ENCODE measurements around the gene SH3PXD2B. TPM values are rescaled to one million over a fixed set of nuclear protein-coding genes. Genes with fewer than 3 reads are reported as not detected.
A peak's percentile ranks its signal among the peaks of the same experiment; 100 is the strongest.

The SH3PXD2B gene
- total RNA-seq, 1 donor = 28.1 TPM

DNA sequence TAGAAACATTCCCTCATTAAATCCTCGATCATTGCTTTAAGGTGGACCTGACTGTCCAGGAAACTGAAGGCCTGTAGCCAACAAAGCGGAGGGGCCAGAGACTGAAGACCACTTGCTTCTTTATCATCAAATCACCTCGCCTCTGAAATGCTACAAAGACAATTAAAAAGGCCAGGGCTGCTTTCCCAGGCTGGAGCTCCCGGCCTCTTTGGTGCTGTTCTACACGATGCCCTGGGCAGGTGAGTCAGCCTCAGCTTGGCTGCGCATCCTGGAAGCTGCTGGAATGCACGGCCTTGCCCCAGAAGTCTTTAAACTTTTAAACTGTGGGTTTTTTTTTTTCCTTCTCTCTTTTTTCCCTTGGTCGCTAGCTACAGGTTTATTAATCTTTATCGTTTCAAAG is 46.5 kb downstream of the SH3PXD2B start:
- TF ChIP-seq, protein P1, sequence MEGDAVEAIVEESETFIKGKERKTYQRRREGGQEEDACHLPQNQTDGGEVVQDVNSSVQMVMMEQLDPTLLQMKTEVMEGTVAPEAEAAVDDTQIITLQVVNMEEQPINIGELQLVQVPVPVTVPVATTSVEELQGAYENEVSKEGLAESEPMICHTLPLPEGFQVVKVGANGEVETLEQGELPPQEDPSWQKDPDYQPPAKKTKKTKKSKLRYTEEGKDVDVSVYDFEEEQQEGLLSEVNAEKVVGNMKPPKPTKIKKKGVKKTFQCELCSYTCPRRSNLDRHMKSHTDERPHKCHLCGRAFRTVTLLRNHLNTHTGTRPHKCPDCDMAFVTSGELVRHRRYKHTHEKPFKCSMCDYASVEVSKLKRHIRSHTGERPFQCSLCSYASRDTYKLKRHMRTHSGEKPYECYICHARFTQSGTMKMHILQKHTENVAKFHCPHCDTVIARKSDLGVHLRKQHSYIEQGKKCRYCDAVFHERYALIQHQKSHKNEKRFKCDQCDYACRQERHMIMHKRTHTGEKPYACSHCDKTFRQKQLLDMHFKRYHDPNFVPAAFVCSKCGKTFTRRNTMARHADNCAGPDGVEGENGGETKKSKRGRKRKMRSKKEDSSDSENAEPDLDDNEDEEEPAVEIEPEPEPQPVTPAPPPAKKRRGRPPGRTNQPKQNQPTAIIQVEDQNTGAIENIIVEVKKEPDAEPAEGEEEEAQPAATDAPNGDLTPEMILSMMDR (IDR thresholded peaks at IDR 0.05; ENCODE audit: insufficient read depth, low read depth, low read length) = no peak
- H3K4me3 ChIP-seq (ENCODE audit: low read depth, low read length) = no peak overlapping the region
- DNase-seq (ENCODE audit: low read depth) = peak; percentile 48

DNA sequence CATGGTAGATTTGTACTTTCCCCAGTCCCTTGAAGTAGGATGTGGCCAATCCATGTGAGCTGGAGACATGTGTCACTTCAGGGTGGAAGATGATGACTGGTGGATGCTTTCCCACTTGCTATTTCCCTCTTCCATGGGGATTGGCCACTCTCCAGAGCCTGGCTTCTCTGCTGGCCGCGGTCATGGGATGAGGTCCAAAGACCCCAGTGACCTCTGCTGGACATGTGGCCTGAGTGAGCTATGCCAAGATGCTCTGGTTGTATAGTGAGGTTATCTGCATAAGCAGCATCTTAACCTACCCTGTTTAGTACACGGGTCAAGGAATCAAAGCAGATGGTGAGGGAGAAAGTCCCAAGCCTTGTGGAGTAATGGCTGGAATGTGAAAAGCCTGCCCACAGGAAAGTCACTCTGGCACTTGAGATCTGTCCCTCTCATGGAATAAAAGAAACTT is 47.1 kb downstream of the SH3PXD2B start:
- no peak overlapping the region for H3K4me3 ChIP-seq (ENCODE audit: low read depth, low read length)
- TF ChIP-seq, protein P1 (IDR thresholded peaks at IDR 0.05; ENCODE audit: insufficient read depth, low read depth, low read length) = no peak
- DNase-seq (ENCODE audit: low read depth) = peak; percentile 63

DNA sequence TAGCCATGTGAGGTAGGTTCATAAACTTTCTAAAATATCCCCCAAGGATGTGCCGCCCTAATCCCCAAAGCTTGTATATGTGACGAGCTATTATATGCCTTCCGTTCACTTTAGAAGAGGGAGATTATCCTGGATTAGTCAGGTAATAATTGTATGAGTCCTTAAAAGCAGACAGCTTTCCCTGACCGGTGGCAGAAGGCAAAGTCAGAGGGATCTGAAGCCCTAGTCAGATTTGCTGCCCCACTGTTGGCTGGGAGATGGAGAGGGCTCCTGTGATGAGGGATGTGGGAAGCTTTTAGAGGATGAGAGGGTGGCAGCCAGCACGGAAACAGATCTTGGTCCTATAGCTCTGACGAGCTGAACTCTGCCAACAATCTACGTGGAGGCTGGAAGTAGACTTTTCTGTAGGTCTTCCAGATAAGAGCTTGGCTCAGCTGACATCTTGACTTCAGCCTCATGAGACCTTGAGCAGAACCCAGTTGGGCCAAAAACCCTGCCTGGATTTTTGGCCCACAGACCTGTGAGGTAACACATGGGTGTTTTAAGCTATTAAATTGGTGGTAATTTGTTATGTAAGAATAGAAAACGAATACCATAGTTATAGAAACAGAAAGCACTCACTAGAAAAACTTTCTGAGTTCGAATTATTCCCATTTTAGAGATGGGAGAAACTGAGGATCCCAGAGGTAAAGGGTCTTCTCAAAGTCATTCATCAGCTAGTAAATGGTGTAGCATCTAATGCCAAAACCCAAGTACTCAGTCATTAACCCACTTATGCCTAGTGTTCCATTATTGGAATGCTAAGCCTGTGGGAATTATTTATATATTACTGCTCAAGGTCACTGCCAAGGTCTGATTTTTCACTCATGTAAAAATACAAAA is 48.9 kb downstream of the SH3PXD2B start:
- DNase-seq (ENCODE audit: low read depth) = no peak
- H3K4me3 ChIP-seq (ENCODE audit: low read depth, low read length) = no peak overlapping the region

DNA sequence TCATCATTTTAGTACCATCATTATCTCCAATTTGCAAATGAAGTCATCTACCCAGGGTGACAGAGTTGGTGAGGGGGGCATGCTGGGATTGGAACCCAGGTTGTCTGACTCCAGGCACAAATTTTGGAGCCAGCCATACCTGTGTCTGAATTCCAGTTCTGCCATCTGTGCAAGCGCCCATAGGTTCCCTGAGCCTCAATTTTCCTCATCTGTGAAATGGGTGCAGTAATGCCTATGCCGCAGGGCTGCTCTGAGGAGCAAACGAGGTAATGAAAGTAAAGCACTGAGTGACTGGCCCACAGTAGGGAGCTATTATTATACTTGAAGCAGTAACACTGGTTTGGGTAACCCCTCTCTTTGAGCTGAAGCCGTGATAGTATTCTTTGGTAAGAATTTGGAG is 49.6 kb downstream of the SH3PXD2B start:
- no peak for DNase-seq (ENCODE audit: low read depth)
- TF ChIP-seq, protein P1 (IDR thresholded peaks at IDR 0.05; ENCODE audit: insufficient read depth, low read depth, low read length) = no peak

More for the DNA sequence above, 48.9 kb downstream of the SH3PXD2B start:
- TF ChIP-seq, protein P1 (IDR thresholded peaks at IDR 0.05; ENCODE audit: insufficient read depth, low read depth, low read length) = no peak

DNA sequence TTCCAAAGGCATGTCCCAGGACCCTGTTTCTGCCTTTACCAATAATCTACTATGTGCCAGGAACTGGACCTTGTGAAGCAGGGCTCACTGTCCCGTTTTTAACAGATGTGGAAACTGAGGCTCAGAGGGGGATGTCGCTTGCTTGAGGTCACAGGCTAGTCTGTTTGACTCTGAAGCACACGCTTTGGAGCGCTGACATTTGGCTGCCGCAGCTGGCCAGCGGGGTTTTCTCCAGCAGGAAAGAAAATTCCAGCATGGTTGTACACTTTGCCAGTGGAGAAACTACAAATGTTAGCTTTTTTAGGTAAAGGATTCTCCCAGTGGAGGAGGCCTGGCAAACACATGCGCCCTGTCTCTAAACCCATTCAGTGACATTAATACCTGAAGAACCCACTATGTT is 50.5 kb downstream of the SH3PXD2B start:
- no peak for DNase-seq (ENCODE audit: low read depth)
- TF ChIP-seq, protein P1 (IDR thresholded peaks at IDR 0.05; ENCODE audit: insufficient read depth, low read depth, low read length) = no peak
- no peak overlapping the region for H3K4me3 ChIP-seq (ENCODE audit: low read depth, low read length)

More for the DNA sequence above, 49.6 kb downstream of the SH3PXD2B start:
- no peak overlapping the region for H3K4me3 ChIP-seq (ENCODE audit: low read depth, low read length)

DNA sequence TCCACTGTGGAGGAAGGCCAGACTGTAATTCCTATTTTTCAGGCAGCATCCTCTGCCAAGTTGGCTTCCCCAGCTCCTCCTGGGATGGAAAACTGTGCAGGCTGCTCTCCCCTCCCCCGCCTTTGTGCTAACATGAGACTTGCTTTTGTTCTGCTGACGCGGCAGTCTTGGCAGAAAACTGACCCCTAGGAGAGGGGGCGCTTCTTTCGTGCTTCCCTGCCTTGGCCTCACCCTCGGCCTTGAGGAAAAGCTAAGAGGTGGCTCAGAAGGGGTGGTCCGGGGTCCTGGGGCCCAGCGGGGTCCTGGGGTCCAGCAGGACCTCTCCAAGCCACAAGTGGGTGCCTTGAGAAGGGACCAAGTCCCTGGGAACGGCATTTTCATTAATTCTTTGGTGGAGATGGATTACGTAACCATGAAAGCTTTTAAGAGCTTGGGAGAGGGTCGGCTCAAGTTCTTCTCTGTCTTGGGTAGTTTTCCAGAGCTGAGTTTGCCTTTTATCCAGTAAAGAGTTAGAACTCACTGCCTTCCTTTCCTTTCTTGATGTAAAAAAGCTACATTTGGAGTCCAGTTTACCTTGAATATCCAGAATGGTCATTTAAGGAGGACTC is 51.0 kb downstream of the SH3PXD2B start:
- TF ChIP-seq, protein P1 (IDR thresholded peaks at IDR 0.05; ENCODE audit: insufficient read depth, low read depth, low read length) = no peak
- no peak overlapping the region for H3K4me3 ChIP-seq (ENCODE audit: low read depth, low read length)
- peak; percentile 85 for DNase-seq (ENCODE audit: low read depth)
